PFSK-1 (cell line): ENCODE data around the gene HIPK1.

Experiments used
- FOXP2 ChIP-seq: optimal IDR thresholded peaks from 2 replicates; pipeline ENCODE3; 2011; ENCODE audit warnings: borderline replicate concordance, control low read depth, inconsistent platforms; ENCODE audit not compliant: insufficient read depth; ENCODE audit errors: extremely low read length, extremely low read depth
- POLR2AphosphoS5 ChIP-seq: IDR thresholded peaks from 2 replicates; pipeline ENCODE4 v1.6.1; 2012; ENCODE audit warnings: low read depth, mild to moderate bottlenecking, control low read depth, low read length, moderate library complexity
- SIN3A ChIP-seq: IDR thresholded peaks from 2 replicates; pipeline ENCODE4 v1.6.1; 2012; ENCODE audit warnings: mild to moderate bottlenecking, low read length, moderate library complexity, borderline replicate concordance; ENCODE audit not compliant: insufficient read depth
- TAF1 ChIP-seq: IDR thresholded peaks from 2 replicates; pipeline ENCODE4 v1.6.1; 2012; ENCODE audit warnings: low read length, control low read depth, borderline replicate concordance; ENCODE audit not compliant: insufficient read depth
- TF ChIP-seq, protein P1 (sequence below), 2 experiments: IDR thresholded peaks; 2 replicates each; pipeline versions ENCODE4 v1.6.1 to v1.8.0; 2011 to 2012; ENCODE audit warnings: low read depth in 2 of 2, low read length in 2 of 2, control low read depth in 1 of 2, inconsistent platforms in 1 of 2, mild to moderate bottlenecking in 1 of 2, moderate library complexity in 1 of 2; ENCODE audit not compliant: insufficient read depth in 1 of 2

HIPK1 gene

DNA sequence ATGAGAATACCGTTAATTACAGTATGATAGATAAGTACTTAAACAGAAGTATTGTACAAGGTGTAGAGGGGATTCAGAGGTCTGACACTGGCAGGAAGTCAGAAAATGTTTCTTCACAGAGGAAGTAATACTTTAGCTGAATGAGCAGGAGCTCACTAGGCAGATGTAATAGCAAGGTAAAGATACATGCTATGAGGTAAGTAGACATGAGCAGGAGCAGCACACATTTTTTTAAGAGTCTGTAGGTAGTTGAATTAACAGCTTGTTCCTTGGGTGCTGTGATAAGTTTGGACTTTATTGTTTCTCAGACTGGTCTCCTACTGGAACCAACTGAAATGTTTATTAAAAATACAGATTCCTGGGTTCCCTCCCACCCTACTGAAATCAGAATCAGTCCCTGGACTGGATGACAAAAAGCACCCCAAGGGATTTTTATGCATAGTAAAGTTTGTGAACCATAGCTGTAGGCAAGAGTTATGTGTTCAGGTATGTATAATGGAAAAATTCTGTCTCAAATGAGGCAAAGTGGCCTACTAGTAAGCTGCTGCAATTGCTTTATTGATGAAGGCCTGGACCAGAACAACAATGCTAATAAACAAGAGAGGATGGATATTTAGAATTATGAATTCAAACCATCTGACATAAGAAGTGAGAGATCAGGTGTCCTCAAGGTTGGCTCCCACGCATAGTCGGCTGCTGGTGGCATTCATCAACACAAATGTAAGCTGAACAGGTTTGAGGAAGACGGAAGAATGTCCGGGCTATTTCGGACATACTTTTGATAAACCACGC lies 25.4 kb upstream of the HIPK1 start:
- TF ChIP-seq POLR2AphosphoS5 (no peak), TAF1 (no peak), FOXP2 (no peak), SIN3A (no peak)
- TF ChIP-seq, protein P1, sequence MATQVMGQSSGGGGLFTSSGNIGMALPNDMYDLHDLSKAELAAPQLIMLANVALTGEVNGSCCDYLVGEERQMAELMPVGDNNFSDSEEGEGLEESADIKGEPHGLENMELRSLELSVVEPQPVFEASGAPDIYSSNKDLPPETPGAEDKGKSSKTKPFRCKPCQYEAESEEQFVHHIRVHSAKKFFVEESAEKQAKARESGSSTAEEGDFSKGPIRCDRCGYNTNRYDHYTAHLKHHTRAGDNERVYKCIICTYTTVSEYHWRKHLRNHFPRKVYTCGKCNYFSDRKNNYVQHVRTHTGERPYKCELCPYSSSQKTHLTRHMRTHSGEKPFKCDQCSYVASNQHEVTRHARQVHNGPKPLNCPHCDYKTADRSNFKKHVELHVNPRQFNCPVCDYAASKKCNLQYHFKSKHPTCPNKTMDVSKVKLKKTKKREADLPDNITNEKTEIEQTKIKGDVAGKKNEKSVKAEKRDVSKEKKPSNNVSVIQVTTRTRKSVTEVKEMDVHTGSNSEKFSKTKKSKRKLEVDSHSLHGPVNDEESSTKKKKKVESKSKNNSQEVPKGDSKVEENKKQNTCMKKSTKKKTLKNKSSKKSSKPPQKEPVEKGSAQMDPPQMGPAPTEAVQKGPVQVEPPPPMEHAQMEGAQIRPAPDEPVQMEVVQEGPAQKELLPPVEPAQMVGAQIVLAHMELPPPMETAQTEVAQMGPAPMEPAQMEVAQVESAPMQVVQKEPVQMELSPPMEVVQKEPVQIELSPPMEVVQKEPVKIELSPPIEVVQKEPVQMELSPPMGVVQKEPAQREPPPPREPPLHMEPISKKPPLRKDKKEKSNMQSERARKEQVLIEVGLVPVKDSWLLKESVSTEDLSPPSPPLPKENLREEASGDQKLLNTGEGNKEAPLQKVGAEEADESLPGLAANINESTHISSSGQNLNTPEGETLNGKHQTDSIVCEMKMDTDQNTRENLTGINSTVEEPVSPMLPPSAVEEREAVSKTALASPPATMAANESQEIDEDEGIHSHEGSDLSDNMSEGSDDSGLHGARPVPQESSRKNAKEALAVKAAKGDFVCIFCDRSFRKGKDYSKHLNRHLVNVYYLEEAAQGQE (IDR thresholded peaks at IDR 0.05; ENCODE audit: insufficient read depth in 1 of 2, low read depth in 2 of 2, low read length in 2 of 2) = no peak

DNA sequence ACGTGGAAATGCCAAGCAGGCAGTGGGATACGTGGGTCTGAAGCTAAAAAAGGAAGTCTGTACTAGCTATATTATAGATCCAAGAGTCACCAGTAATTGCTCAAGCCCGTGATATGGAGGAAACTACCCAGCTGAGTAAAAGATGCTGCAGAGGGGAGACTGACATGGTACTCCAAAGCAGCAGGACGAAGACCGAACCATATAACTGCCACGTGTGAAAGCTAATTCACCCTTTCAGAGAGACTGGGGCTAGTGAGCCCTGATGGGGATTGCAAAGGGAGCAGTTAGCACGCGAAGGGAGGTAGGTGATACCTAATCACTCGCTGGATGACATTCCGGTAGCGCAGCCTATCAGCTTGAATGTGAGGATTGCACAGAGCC lies 24.8 kb upstream of the HIPK1 start:
- TF ChIP-seq SIN3A = no peak
- no peak for TF ChIP-seq POLR2AphosphoS5
- TF ChIP-seq FOXP2 = no peak
- TF ChIP-seq, protein P1 (IDR thresholded peaks at IDR 0.05; ENCODE audit: insufficient read depth in 1 of 2, low read depth in 2 of 2, low read length in 2 of 2) = no peak; a peak in 1 of 4 replicates
- TF ChIP-seq TAF1 = no peak

DNA sequence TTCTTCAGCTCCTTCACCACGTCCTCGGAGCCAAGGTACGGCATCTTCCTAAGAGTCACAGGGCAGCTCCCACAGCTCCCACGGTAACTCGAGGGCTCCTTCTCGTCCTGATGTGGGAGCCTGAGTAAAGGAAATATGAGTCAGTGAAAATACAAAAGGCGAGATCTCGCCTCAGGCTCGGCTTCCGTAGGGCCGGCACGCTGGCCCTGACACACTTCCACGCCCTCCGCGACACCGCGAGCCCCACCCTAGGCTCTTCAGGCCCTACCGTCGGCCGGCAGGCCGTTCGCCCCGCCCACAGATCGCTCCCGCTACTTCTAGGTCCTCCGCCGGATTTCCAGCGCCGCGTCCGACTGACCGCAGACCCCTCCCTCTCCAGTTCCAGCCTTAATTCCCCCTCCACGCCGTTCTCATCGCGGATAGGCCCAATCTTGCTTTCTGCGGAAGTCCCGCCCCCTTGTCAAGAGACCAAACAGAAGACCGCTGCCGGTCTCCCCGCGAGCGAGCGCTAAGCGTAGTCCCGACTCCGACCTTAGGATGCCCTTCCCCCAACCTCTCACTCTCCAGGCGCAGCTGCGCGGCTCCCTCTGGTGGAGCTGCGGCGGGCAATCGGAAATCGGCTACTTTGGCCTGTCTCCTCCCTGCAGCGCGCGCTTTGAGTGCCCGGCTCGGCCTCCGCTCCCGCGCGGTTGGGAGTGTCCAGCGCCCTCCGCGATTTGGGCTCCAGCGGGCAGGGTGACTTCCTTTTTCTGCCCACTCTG lies 24.3 kb upstream of the HIPK1 start, which contains the start of the genes AP4B1 and DCLRE1B:
Gene AP4B1 (minus strand): TSS at position 126 of the 761 bp plus-strand sequence. CDS start 82 bp downstream, at position 44.
Gene DCLRE1B (plus strand): TSS at position 653 of the 761 bp plus-strand sequence. CDS start 261 bp downstream, outside the sequence.
- peak; percentile 84; the same call in 1 of the 2 replicates for TF ChIP-seq SIN3A
- peak; percentile 82; the same call in 1 of the 2 replicates for TF ChIP-seq TAF1
- TF ChIP-seq FOXP2 = peak; percentile 85
- TF ChIP-seq, protein P1 (IDR thresholded peaks at IDR 0.05; ENCODE audit: insufficient read depth in 1 of 2, low read depth in 2 of 2, low read length in 2 of 2) = peak; percentile 18 to 59; a peak in 1 of 4 replicates
- peak; percentile 90 for TF ChIP-seq POLR2AphosphoS5

DNA sequence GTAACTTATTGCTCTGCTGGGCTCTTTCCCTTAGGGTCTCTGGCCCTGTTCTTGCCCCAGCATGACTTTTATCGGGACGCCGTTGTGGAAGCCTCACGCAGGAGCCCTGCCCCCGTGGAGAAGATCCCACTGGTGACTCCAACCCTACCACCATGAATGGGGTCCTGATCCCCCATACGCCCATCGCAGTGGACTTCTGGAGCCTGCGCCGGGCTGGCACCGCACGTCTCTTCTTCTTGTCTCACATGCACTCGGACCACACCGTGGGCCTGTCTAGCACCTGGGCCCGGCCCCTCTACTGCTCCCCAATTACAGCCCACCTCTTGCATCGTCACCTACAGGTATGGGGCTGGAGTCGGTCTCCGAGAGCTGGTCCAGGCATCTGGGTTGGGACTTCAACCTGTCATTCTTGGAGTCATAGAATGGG lies 23.7 kb upstream of the HIPK1 start:
- TF ChIP-seq POLR2AphosphoS5 (no peak), FOXP2 (no peak), TAF1 (no peak), SIN3A (0 out of 2 replicates have a peak, but pooled peaks have one; percentile 67)
- TF ChIP-seq, protein P1 (IDR thresholded peaks at IDR 0.05; ENCODE audit: insufficient read depth in 1 of 2, low read depth in 2 of 2, low read length in 2 of 2) = no peak
